ENCODE data around the gene FOXN1.

The FOXN1 gene

GRCh38 chr17:28501421-28502284 lies 4.5 kb upstream of the FOXN1 start:
- DNase-seq (ENCODE audit: low read depth), result no peak
- H3K4me3 ChIP-seq (ENCODE audit: low read depth, low read length), result no peak overlapping the region

GRCh38 chr17:28503420-28503819 lies 2.7 kb upstream of the FOXN1 start:
- no peak for TF ChIP-seq CTCF (IDR thresholded peaks at IDR 0.05; ENCODE audit: control insufficient read depth, extremely low read depth, insufficient read depth)

More at GRCh38 chr17:28501421-28502284, 4.5 kb upstream of the FOXN1 start:
- no peak for TF ChIP-seq CTCF (IDR thresholded peaks at IDR 0.05; ENCODE audit: control insufficient read depth, extremely low read depth, insufficient read depth)

GRCh38 chr17:28506763-28507487 lies 777 bp downstream of the FOXN1 start:
- no peak for TF ChIP-seq CTCF (IDR thresholded peaks at IDR 0.05; ENCODE audit: control insufficient read depth, extremely low read depth, insufficient read depth)
- no peak for DNase-seq (ENCODE audit: low read depth)
- H3K4me3 ChIP-seq (ENCODE audit: low read depth, low read length), result no peak overlapping the region

More at GRCh38 chr17:28503420-28503819, 2.7 kb upstream of the FOXN1 start:
- no peak overlapping the region for H3K4me3 ChIP-seq (ENCODE audit: low read depth, low read length)
- DNase-seq (ENCODE audit: low read depth), result no peak

GRCh38 chr17:28507567-28508203 lies 1.5 kb downstream of the FOXN1 start:
- DNase-seq (ENCODE audit: low read depth), result no peak
- TF ChIP-seq CTCF (IDR thresholded peaks at IDR 0.05; ENCODE audit: control insufficient read depth, extremely low read depth, insufficient read depth), result no peak
- no peak overlapping the region for H3K4me3 ChIP-seq (ENCODE audit: low read depth, low read length)

- no peak for TF ChIP-seq CTCF (IDR thresholded peaks at IDR 0.05; ENCODE audit: control insufficient read depth, extremely low read depth, insufficient read depth)
- no peak for DNase-seq (ENCODE audit: low read depth)
- H3K4me3 ChIP-seq (ENCODE audit: low read depth, low read length), result no peak overlapping the region
These were observed 2.1 kb downstream of the FOXN1 start for GRCh38 chr17:28508211-28508724.

- no peak for DNase-seq (ENCODE audit: low read depth)
- H3K4me3 ChIP-seq (ENCODE audit: low read depth, low read length), result no peak overlapping the region
- TF ChIP-seq CTCF (IDR thresholded peaks at IDR 0.05; ENCODE audit: control insufficient read depth, extremely low read depth, insufficient read depth), result no peak
These were observed 3.6 kb downstream of the FOXN1 start for GRCh38 chr17:28509789-28510188.

Measured in LNCaP clone FGC (cell line).